HG03521 (cell line): ENCODE measurements around the gene RAB3A.
"Not testable (repeated sequence)": the region's sequence is repeated elsewhere in the genome, so short reads cannot be mapped to it uniquely, and the experiment has no call there.

Experiments used
- ATAC-seq: cut with Tn5 transposase; IDR thresholded peaks from one replicate; pipeline ENCODE4 v1.9.1; 2021; ENCODE audit warnings: mild to moderate bottlenecking, moderate library complexity; ENCODE audit not compliant: unreplicated experiment

RAB3A gene

GRCh38 chr19:18224525-18225354 is 20.9 kb upstream of the RAB3A start:
- ATAC-seq = peak; percentile 90

- ATAC-seq = peak; percentile 5
Observed at GRCh38 chr19:18223860-18224524, 20.1 kb upstream of the RAB3A start.

GRCh38 chr19:18221815-18222725 is 18.2 kb upstream of the RAB3A start:
- no peak for ATAC-seq

GRCh38 chr19:18220632-18221275 is 16.9 kb upstream of the RAB3A start:
- no peak for ATAC-seq

GRCh38 chr19:18219911-18220631 is 16.2 kb upstream of the RAB3A start:
- no peak for ATAC-seq

GRCh38 chr19:18218600-18218999 is 14.8 kb upstream of the RAB3A start:
- ATAC-seq = no peak

GRCh38 chr19:18218159-18218558 is 14.3 kb upstream of the RAB3A start:
- no peak for ATAC-seq

GRCh38 chr19:18216789-18217188 is 12.9 kb upstream of the RAB3A start:
- ATAC-seq = no peak

- ATAC-seq = no peak
Observed at GRCh38 chr19:18214779-18215433, 11.1 kb upstream of the RAB3A start.

- ATAC-seq = no peak
Observed at GRCh38 chr19:18211683-18212082, 7.8 kb upstream of the RAB3A start.

GRCh38 chr19:18209912-18210311 is 6.1 kb upstream of the RAB3A start:
- not testable (repeated sequence) for ATAC-seq

- ATAC-seq = no peak
Observed at GRCh38 chr19:18208098-18208951, 4.5 kb upstream of the RAB3A start.

GRCh38 chr19:18206018-18206417 is 2.2 kb upstream of the RAB3A start:
- no peak for ATAC-seq

GRCh38 chr19:18205200-18205892 is 1.5 kb upstream of the RAB3A start:
- ATAC-seq = no peak

GRCh38 chr19:18204394-18205199 is 755 bp upstream of the RAB3A start:
- ATAC-seq = peak; percentile 4

GRCh38 chr19:18203408-18203862 is 407 bp downstream of the RAB3A start:
- ATAC-seq = no peak

- no peak for ATAC-seq
Observed at GRCh38 chr19:18202778-18203407, 949 bp downstream of the RAB3A start.
